GM19455 (cell line): ENCODE data around the gene TPGS1.

Experiments used
- ATAC-seq: cut with Tn5 transposase; IDR thresholded peaks from one replicate; pipeline ENCODE4 v1.9.1; 2021; ENCODE audit not compliant: unreplicated experiment

Gene TPGS1

GRCh38 chr19:517721-518597, 10.7 kb downstream of the TPGS1 start:
- ATAC-seq, result no peak

GRCh38 chr19:518598-519231, 11.4 kb downstream of the TPGS1 start:
- ATAC-seq, result no peak

GRCh38 chr19:519449-519865, 12.2 kb downstream of the TPGS1 start:
- no peak for ATAC-seq

- no peak for ATAC-seq
Observed at GRCh38 chr19:522726-523125, 15.4 kb downstream of the TPGS1 start.

GRCh38 chr19:524062-524674, 16.9 kb downstream of the TPGS1 start:
- ATAC-seq, result no peak

GRCh38 chr19:525029-525428, 17.7 kb downstream of the TPGS1 start:
- ATAC-seq, result no peak

GRCh38 chr19:525857-526419, 18.6 kb downstream of the TPGS1 start:
- no peak for ATAC-seq

GRCh38 chr19:530134-531008, 23.1 kb downstream of the TPGS1 start:
- no peak for ATAC-seq

GRCh38 chr19:531009-531752, 23.9 kb downstream of the TPGS1 start:
- ATAC-seq, result peak; percentile 65

GRCh38 chr19:531753-532560, 24.7 kb downstream of the TPGS1 start, which contains the start of gene CDC34:
CDC34 (plus strand) TSS chr19:531760; CDS start chr19:531932, 172 bp downstream.
- ATAC-seq, result peak; percentile 25

- ATAC-seq, result no peak
Observed at GRCh38 chr19:532561-533363, 25.5 kb downstream of the TPGS1 start.

- ATAC-seq, result no peak
Observed at GRCh38 chr19:533364-534058, 26.2 kb downstream of the TPGS1 start.

- no peak for ATAC-seq
Observed at GRCh38 chr19:534088-534487, 26.8 kb downstream of the TPGS1 start.

GRCh38 chr19:535017-535835, 27.9 kb downstream of the TPGS1 start:
- ATAC-seq, result no peak

GRCh38 chr19:536031-536880, 29.0 kb downstream of the TPGS1 start:
- ATAC-seq, result no peak

GRCh38 chr19:536881-537404, 29.6 kb downstream of the TPGS1 start:
- no peak for ATAC-seq
